WERI-Rb-1 (cell line): ENCODE data around the gene SORL1.

Source experiments
- DNase-seq: peaks from one replicate; pipeline ENCODE4 v3.0.0-alpha.2; 2020
- H3K27ac ChIP-seq: fragments of 250-450 bp; sonication (Bioruptor Pico); 2 replicates; pipeline ENCODE4 v1.5.1; 2020; ENCODE audit warnings: mild to moderate bottlenecking, moderate library complexity
- H3K27me3 ChIP-seq: fragments of 250-450 bp; sonication (Bioruptor Pico); 2 replicates; pipeline ENCODE4 v1.5.1; 2021; ENCODE audit warnings: mild to moderate bottlenecking, low read depth, moderate library complexity; ENCODE audit not compliant: insufficient read depth, severe bottlenecking
- H3K36me3 ChIP-seq: fragments of 250-450 bp; sonication (Bioruptor Pico); 2 replicates; pipeline ENCODE4 v1.5.1; 2020; ENCODE audit warnings: mild to moderate bottlenecking, moderate library complexity
- H3K4me3 ChIP-seq: 2 replicates; pipeline ENCODE4 v1.5.1; 2011; ENCODE audit warnings: low read depth, mild to moderate bottlenecking, control low read depth, low read length
- H3K9me3 ChIP-seq: fragments of 250-450 bp; sonication (Bioruptor Pico); 2 replicates; pipeline ENCODE4 v1.5.1; 2021; ENCODE audit warnings: mild to moderate bottlenecking, moderate library complexity; ENCODE audit not compliant: severe bottlenecking
- TF ChIP-seq, protein P1 (sequence below): IDR thresholded peaks from 2 replicates; pipeline ENCODE4 v1.5.1; 2011; ENCODE audit warnings: low read depth, mild to moderate bottlenecking, control low read depth, inconsistent platforms, low read length

SORL1 gene

DNA sequence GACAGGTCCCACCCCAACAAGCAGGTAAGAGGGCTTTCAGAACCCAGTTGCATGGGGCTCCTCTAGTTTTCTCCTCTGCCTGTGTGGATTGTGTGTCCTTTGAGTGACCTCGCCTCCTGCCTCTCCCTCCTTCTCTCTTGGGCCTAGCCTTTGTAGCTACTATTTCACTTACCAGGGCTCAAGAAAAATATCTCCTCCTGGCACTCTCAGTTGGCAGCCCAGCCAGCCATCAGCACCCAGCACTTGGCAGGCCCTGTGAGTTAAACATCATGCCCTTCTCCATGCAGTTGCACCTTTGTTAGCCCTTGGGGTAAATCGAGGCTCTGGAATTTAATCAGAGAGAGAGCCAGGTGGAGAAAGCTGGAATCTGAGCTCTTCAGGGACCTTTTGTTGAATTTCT is 36.1 kb downstream of the SORL1 start:
- H3K27me3 ChIP-seq = no peaks in the 10 kb centered on the region
- H3K4me3 ChIP-seq = no peak overlapping the region
- no peaks in the 10 kb centered on the region for H3K9me3 ChIP-seq
- TF ChIP-seq, protein P1, sequence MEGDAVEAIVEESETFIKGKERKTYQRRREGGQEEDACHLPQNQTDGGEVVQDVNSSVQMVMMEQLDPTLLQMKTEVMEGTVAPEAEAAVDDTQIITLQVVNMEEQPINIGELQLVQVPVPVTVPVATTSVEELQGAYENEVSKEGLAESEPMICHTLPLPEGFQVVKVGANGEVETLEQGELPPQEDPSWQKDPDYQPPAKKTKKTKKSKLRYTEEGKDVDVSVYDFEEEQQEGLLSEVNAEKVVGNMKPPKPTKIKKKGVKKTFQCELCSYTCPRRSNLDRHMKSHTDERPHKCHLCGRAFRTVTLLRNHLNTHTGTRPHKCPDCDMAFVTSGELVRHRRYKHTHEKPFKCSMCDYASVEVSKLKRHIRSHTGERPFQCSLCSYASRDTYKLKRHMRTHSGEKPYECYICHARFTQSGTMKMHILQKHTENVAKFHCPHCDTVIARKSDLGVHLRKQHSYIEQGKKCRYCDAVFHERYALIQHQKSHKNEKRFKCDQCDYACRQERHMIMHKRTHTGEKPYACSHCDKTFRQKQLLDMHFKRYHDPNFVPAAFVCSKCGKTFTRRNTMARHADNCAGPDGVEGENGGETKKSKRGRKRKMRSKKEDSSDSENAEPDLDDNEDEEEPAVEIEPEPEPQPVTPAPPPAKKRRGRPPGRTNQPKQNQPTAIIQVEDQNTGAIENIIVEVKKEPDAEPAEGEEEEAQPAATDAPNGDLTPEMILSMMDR = no peak
- H3K27ac ChIP-seq = no peak overlapping the region
- no peaks in the 10 kb centered on the region for H3K36me3 ChIP-seq
- no peak for DNase-seq

DNA sequence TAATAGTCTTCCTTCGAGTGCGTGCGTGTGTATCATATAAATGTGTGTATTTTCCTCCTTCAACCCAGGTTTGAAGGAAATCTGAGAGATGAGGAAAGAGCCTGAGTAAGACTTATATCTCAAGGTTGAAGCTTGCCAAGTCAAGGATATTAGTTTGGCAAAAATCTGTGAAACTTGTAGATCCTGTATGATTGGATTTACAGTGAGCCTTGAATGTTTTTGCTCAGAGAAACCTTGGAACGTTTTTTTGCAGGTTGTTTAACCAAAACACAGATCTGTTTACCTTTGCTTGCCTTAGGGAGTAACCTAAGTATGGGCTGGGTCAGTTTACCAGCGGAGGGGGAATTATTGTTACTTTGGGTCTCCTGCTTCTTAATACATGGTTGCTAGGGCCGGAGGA is 36.5 kb downstream of the SORL1 start:
- TF ChIP-seq, protein P1 = no peak
- Histone ChIP-seq H3K36me3 (no peaks in the 10 kb centered on the region), H3K4me3 (no peak overlapping the region), H3K9me3 (no peaks in the 10 kb centered on the region), H3K27ac (no peak overlapping the region), H3K27me3 (no peaks in the 10 kb centered on the region)
- DNase-seq = no peak

DNA sequence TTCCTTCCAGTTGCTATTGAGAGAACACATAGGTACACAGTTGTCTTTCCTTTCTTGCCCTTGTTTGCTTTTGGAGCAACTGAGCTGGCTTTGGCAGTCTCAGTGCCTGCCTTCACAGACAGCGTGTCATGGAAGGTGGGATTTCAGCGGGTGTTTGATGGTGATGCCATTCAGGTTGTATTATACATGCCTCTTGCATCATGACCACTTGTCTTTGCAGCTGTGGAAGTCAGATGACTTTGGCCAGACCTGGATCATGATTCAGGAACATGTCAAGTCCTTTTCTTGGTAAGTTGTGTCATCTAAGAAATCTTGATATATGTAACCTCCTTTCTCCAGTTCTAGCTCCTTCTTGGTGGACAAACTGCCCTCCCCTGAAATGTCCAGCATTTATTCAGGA is 37.7 kb downstream of the SORL1 start:
- no peak for DNase-seq
- H3K4me3 ChIP-seq = no peak overlapping the region
- H3K27me3 ChIP-seq = no peaks in the 10 kb centered on the region
- no peak overlapping the region for H3K27ac ChIP-seq
- H3K36me3 ChIP-seq = no peaks in the 10 kb centered on the region
- no peaks in the 10 kb centered on the region for H3K9me3 ChIP-seq
- TF ChIP-seq, protein P1 = no peak

DNA sequence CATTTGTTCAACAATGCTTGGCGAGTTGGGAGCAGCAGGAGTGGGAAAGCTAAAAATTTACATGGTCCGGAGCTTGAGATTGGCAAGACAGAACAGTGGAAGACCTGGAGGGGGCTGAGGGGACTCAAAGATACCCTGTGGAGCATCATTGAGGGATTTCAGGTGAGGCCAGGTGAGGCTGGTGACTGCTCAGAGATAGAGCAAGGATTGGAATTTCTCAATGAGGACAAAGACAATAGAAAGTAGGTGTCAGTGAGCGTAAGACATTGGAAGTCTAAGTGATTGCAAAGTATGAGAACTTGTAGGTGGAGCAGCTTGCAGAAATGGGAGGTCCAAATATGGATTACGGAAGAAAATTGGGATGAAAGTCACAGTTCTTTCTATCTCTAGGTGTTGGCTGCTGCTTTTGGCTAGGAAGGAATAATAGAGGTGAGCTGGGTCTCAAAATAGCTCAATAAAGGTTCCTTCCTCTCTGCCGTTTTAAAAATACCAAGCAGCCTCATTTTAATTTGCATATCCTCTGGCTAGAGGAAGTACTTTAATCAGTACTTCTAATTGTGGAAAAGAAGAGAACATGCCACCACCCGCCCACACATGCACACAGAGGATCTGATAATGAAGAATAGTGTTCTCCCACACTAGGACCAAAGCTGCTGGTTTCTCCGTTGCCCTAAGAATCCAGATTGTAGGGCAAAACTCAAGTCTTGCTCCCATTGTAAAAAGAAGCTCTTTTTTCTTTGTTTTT is 42.4 kb downstream of the SORL1 start:
- no peak for DNase-seq
- no peaks in the 10 kb centered on the region for H3K36me3 ChIP-seq
- TF ChIP-seq, protein P1 = no peak
- no peak overlapping the region for H3K27ac ChIP-seq
- no peaks in the 10 kb centered on the region for H3K9me3 ChIP-seq
- H3K27me3 ChIP-seq = no peaks in the 10 kb centered on the region
- H3K4me3 ChIP-seq = no peak overlapping the region

DNA sequence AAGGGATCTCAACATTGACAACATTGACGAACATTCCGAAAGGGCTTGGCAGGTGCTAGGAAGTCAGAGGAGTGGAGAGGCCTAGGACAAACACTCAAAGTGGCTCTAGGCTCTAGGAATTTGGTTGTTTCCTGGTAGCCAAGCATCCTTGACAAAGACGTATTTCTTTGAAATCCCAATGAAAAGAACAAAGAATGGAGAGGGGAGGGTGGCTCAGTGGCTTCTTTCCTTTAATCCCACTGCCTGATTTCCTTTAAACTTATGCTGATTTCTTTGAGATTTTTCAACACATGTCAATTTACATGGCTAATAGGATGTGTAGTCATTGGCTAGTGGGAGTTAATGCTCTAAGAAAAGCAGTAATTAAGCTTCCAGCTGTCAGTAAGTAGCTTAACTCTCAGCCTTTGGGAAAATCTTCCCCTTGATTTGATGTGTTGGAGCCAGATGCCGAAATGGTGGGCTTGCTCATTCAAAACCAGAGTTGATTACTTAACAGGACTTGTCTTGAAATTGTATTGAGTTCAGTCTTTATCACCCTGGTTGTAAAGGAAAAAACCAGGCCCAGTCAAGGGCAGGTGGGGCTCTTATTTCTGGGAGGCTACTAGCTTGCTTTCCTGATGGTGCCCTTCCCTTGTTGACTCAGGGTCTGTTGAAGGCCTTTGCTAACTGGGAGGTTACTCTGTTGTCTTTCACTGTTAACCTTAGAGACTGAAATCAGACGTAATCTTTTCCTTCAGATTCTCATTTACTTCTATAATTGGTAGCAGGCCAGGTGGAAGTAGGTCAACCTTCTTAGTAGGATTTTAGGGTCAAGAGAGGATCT is 45.3 kb downstream of the SORL1 start:
- H3K4me3 ChIP-seq = peak overlapping the region; percentile 29; the same call in 1 of the 2 replicates
- H3K36me3 ChIP-seq = no peaks in the 10 kb centered on the region
- peak; percentile 70 for DNase-seq
- H3K27ac ChIP-seq = peak overlapping the region; percentile 82
- no peaks in the 10 kb centered on the region for H3K9me3 ChIP-seq
- TF ChIP-seq, protein P1 = no peak
- no peaks in the 10 kb centered on the region for H3K27me3 ChIP-seq
